ENCODE measurements around the gene UBE2D1.

DNA sequence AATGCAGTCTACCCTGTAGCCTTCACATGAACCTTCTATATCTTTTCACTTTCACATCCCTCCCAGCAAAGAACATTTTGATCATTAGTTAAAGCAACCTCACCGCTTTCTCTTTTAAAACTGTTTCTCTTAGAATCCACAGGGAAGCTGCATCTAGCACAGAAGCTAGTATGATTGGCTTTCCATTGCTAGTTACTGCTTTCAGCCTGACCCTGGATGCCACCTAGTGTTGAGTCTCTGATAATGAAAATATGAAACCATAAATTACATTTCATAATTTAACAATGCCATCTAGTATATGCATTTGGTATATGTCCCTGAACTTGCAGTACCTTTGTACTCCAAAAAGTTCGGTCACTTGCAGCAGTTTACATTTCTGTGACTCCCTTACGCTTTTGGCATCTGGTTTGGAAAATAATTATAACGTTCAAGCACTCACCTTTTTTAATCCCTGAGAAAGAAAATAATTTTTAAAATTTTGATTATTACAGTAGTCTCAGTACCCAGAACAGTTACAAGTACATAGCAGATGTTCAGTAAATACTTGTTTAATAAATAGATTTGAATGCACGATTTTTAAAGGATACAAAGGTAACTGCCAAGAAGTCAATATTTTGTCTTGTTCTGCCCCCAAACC is 43.1 kb upstream of the UBE2D1 start:
- TF ChIP-seq, protein P1, sequence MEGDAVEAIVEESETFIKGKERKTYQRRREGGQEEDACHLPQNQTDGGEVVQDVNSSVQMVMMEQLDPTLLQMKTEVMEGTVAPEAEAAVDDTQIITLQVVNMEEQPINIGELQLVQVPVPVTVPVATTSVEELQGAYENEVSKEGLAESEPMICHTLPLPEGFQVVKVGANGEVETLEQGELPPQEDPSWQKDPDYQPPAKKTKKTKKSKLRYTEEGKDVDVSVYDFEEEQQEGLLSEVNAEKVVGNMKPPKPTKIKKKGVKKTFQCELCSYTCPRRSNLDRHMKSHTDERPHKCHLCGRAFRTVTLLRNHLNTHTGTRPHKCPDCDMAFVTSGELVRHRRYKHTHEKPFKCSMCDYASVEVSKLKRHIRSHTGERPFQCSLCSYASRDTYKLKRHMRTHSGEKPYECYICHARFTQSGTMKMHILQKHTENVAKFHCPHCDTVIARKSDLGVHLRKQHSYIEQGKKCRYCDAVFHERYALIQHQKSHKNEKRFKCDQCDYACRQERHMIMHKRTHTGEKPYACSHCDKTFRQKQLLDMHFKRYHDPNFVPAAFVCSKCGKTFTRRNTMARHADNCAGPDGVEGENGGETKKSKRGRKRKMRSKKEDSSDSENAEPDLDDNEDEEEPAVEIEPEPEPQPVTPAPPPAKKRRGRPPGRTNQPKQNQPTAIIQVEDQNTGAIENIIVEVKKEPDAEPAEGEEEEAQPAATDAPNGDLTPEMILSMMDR (IDR thresholded peaks at IDR 0.05) = peak; percentile 56
- TF ChIP-seq EZH2phosphoT487 (IDR thresholded peaks at IDR 0.05) = no peak
- no peak for TF ChIP-seq EZH2 (IDR thresholded peaks at IDR 0.05)

Data from neural progenitor cell (in vitro differentiated cells).